G401.6 (cell line): ENCODE measurements around the gene CCL20.
"Not testable (repeated sequence)": the region's sequence is repeated elsewhere in the genome, so short reads cannot be mapped to it uniquely, and the experiment has no call there.

Experiments used
- FAIRE-seq: peaks from 2 replicates; lab custom pipeline; 2012; peaks lifted over from hg19 to GRCh38; lab: Jason Lieb, UNC

CCL20 gene, protein sequence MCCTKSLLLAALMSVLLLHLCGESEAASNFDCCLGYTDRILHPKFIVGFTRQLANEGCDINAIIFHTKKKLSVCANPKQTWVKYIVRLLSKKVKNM

GRCh38 chr2:227813562-227814353, at the start of gene CCL20:
Gene CCL20 (plus strand): TSS chr2:227813842. CDS start chr2:227813912, 70 bp downstream.
- FAIRE-seq: no peak

GRCh38 chr2:227765788-227766372, 47.8 kb upstream of the CCL20 start:
- no peak for FAIRE-seq

GRCh38 chr2:227766373-227766883, 47.2 kb upstream of the CCL20 start:
- peak; percentile 88 for FAIRE-seq

- no peak for FAIRE-seq
Measured at GRCh38 chr2:227767830-227768229, 45.8 kb upstream of the CCL20 start.

- FAIRE-seq: no peak
Measured at GRCh38 chr2:227772197-227772661, 41.4 kb upstream of the CCL20 start.

DNA sequence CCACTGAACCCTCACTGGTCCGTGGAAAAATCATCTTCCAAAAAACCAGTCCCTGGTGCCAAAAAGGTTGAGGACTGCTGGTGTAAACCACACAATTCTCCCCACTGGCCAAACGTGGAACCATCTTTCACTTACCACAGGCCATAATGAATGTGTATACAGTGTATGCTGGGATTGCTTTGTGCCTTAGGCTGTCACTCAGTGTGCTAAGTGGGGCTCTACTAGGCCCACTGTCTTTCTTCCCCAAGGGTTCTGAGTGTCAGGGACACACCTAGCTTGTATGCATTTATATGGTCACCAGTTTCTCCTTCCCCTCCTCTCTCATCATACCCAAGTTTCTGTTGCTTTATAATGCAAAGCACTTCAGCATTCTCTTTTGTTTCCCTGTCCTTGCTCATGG, 40.7 kb upstream of the CCL20 start:
- FAIRE-seq: no peak

DNA sequence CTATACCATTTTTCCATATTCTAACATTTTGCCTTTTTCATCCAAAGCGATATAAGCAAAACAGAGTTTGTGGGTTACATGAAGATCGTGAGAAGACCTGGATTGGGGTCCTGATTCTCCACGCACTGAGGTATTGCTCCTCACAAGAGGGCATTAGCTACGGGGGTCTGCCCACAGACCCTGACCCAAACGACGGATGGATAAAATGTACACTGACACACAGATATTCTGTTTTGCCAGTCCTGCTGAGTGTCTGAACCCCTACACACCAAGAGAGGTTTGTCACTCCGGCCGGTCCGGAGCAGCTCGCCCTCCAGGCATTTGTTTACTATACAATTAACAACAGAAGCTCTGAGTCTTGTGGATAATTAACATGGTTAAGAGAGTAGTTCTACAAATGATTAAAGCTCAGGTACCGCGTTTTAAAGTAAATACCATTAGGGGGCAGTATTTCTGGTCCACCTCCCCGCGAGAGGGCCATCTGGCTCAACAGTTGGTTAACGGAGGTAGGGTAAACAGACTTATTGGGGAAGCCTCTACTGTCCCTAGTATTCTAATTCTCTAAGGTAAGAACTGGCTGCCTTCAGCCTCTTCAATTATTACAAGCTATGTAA, 39.5 kb upstream of the CCL20 start:
- no peak for FAIRE-seq

DNA sequence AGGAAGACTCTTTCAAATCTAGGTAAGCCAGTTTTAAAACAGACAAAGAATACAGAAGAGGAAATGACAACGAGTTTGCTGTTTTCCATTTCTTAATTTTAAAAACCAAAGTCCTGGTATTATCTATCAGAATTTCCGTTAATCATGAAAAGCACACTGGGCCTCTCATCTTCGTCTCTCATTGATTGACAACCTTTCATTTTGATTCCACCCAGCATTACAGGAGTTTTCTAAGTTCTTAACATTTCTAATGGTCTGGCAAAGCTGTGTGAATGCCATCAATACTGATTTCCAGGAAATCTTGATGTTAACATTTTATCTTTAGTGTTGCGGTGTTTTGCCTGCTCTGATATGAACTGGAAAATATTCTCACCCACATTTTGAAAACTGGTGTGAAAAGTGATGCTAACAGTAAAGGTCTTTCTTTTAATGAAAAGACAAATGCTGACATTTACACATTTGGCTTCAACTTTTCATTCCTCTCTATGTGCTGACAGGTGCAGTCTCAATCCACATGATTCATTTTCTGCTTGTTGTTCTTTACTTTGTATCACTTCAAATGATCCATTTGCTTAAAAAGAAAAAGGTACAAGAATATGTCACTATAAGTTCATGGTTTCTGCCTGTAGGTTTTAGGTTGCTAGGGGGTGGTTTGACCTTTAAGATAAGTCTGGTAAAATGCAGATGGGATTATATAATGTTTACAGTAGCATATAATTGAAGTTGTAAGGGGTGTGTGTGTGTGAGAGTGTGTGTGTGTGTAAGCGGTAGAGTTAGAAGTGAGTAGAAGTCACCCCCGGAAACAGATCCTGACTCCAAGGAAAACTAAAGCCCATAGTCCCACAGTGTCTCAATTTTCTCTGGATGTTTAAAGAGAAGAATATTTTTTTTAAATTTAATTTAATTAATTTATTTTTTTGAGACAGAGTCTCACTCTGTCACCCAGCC, 38.5 kb upstream of the CCL20 start:
- FAIRE-seq: no peak

GRCh38 chr2:227780981-227781615, 32.5 kb upstream of the CCL20 start:
- FAIRE-seq: no peak

- FAIRE-seq: no peak
Measured at GRCh38 chr2:227781841-227782240, 31.8 kb upstream of the CCL20 start.

- no peak for FAIRE-seq
Measured at GRCh38 chr2:227782804-227783203, 30.8 kb upstream of the CCL20 start.

DNA sequence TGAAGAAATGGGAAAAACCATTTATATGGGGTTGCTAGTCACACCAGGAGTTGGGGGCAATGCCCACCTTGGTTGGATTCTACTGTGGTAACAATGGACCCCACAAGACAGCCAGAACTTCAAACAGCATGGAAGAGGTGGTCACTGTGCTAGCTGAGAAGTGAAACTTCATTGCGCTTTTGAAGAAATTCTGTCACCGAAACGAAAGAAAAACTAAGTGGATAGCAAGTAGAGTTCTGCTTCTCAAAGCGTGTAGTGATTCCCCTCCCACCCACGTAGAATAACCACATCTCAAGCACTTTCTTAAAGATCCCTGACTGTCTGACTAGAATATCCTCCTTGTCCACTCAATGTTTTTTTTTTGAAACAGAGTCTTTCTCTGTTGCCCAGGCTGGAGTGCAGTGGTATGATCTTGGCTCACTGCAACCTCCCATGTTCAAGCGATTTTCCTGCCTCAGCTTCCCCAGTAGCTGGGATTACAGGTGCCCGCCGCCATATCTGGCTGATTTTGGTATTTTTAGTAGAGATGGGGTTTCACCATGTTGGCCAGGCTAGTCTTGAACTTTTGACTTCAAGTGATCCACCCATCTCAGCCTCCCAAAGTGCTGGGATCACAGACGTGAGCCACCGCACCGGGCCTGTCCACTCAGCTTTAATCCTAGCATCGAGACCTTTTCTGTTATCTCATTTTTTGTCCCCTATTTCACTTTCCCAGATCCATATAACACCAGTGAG, 30.1 kb upstream of the CCL20 start:
- FAIRE-seq: no peak

DNA sequence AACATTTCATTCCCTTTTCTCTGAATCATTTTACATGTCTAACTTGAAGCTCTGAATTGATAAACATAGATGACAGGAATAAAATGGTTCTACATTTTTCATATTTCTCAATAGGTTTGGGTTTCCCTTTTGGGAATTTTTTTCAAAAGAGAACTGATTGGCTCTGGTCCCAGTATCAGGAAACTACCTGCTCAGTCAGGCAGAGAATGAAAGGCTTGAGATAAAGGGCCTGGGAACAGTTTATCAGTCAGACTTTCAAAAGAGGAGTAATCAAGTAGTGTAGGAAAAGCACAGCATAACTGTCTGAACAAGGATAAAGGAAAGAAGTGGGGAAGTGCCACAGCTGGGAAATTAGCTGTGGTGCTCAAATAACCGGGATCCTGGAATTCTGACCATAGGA, 28.3 kb upstream of the CCL20 start:
- FAIRE-seq: no peak

DNA sequence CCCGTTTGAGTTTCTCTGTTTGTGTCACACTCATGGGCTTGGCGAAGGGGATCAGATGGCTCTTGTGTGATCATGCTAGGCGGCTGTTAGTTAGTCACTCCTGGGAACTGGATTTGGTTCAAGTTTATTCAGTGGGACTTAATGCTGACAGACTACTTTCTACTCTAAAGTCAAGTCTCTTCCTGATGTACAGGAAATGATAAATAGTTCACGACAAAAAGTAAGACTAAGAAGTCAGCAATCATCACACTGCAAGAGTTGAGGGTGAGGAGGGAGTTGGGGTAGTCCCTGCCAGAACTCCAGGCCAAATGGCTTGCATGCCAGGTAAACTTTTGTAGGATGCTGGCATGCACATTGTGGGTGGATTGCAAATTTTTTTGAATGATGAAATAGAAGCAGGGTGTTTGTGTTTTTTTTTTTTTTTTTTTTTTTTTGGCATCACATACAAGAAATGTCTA, 25.1 kb upstream of the CCL20 start:
- no peak for FAIRE-seq

DNA sequence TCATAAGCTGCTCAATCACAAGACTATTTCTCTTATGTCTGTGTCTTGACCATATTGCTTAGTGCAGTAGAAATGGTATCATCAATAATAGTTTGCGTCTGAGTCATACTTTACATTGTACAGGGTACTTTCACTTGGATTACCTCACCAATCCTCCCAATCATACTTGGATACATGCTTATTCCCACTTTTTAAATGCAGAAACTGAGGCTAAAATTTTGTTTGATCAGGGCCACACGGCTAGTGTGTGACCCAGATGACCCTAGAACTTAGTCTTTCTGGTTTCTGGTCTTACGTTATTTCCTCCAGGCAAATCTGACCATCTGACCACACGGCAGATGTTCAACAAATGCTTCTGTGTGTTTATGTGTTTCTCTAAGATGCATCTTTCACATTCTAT, 23.8 kb upstream of the CCL20 start:
- no peak for FAIRE-seq

DNA sequence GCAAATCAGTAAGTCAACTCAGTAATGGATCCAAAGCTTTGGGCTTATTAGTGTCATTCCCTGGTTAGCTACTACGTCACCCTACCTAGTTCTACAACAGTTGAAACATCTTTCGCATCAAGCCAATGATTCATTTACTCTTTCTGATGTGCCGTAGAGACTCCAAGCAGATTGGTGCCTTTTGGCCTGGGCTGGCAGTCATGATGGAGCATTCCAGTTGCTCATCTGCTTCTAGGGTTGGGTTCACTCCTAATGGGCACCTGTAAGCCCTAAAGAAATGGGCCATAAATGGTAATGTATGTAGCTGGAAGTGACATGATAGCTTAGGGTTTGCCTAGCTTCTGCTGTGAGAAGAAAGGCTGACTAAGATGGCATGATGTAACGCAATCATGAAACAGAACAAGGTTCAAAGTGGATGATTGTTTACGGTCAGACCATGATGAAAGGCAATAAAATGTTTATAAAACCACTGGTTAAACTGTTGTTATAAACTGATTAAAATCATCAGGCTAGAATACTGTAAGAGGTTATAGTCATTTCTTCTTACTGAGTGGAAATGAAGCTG, 20.4 kb upstream of the CCL20 start:
- no peak for FAIRE-seq

DNA sequence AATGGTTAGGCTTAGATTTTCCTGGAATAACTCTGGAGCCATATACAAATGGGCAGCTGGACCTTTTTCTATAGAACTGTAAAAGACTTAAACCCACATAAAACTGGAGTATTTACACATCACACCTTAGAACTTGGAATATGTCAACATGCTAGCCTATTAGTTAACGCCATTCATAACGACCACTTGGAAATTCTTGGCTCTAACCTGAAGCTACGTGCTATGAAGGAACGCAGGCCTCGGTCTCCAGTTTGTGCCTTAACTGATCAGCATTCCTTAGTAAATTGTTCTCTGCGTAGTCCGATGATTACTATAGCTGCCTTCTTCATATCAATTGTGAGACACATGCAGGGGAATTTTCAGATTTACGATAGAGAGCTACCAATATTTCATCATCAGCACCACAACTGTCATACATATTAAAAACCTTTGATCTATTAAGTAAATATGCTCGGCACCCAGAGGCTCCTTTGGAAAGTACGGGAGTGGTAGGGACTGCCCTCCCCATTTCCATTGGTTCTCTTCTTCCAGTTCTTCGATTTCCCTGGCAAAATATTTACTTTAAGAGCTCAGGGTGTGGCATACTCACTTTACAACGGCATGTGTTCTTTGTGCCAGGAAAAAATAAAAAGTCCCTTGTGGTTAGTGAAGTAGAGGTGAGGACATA, 17.5 kb upstream of the CCL20 start:
- no peak for FAIRE-seq

GRCh38 chr2:227796768-227797167, 16.9 kb upstream of the CCL20 start:
- FAIRE-seq: not testable (repeated sequence)

GRCh38 chr2:227799202-227799601, 14.4 kb upstream of the CCL20 start:
- FAIRE-seq: no peak

DNA sequence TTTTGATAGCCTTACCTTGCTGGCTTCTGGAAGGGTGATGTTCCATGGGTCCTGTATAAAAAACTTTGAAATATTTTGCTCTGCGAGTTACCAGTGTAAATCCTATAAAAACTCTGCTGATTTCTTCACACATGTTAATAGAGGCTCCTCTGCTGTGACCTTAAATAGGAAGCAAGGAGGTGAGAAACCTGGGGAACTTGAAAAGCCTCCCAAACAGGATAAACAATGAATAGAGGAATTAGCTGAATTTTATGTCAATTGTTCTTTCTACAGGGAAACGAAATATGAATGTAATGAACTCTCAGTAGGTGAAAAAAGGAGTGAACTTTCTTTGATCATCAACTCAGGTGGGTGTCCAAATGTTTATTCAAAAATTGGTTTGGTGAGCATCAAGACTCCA, 10.8 kb upstream of the CCL20 start:
- FAIRE-seq: no peak
